Nephron (organoid): ENCODE measurements around the gene SCYGR2.

Source experiments
- H3K27ac Mint-ChIP-seq, 3 experiments: 2 replicates each; pipeline ENCODE4 v1.8.0; 2020; ENCODE audit warnings: mixed read lengths in 3 of 3, mild to moderate bottlenecking in 2 of 3, moderate library complexity in 1 of 3
- H3K27me3 Mint-ChIP-seq: 2 replicates; pipeline ENCODE4 v1.8.0; 2021; ENCODE audit warnings: low read depth, mild to moderate bottlenecking, moderate library complexity, mixed read lengths
- H3K36me3 Mint-ChIP-seq: 2 replicates; pipeline ENCODE4 v1.8.0; 2020; ENCODE audit warnings: low read depth, mixed read lengths
- H3K4me1 Mint-ChIP-seq: 2 replicates; pipeline ENCODE4 v1.8.0; 2020; ENCODE audit warnings: mixed read lengths
- H3K4me3 Mint-ChIP-seq, 3 experiments: 2 replicates each; pipeline ENCODE4 v1.8.0; 2020; ENCODE audit warnings: mild to moderate bottlenecking in 3 of 3, mixed read lengths in 3 of 3, moderate library complexity in 2 of 3
- H3K9me3 Mint-ChIP-seq: 2 replicates; pipeline ENCODE4 v1.8.0; 2020; ENCODE audit warnings: mixed read lengths
- CTCF ChIP-seq, 3 experiments: fragments of 200-600 bp; sonication (generic); IDR thresholded peaks; one replicate each; pipeline ENCODE4 v1.5.0; 2021; ENCODE audit warnings: antibody characterized with exemption in 3 of 3; ENCODE audit not compliant: unreplicated experiment in 3 of 3

SCYGR2 gene

GRCh38 chr2:227627769-227628168, 29.1 kb downstream of the SCYGR2 start:
- H3K4me3 Mint-ChIP-seq: no peak overlapping the region
- H3K27ac Mint-ChIP-seq: no peak overlapping the region
- no peaks in the 10 kb centered on the region for H3K27me3 Mint-ChIP-seq
- no peaks in the 10 kb centered on the region for H3K36me3 Mint-ChIP-seq
- no peak for TF ChIP-seq CTCF (IDR thresholded peaks at IDR 0.05; ENCODE audit: unreplicated experiment in 3 of 3)
- H3K4me1 Mint-ChIP-seq: no peaks in the 10 kb centered on the region
- no peaks in the 10 kb centered on the region for H3K9me3 Mint-ChIP-seq

- Mint-ChIP-seq H3K27me3 (no peaks in the 10 kb centered on the region), H3K36me3 (no peaks in the 10 kb centered on the region), H3K9me3 (no peaks in the 10 kb centered on the region), H3K27ac (no peak overlapping the region), H3K4me3 (no peak overlapping the region), H3K4me1 (no peaks in the 10 kb centered on the region)
- TF ChIP-seq CTCF (IDR thresholded peaks at IDR 0.05; ENCODE audit: unreplicated experiment in 3 of 3): no peak
Measured at GRCh38 chr2:227629435-227629834, 30.7 kb downstream of the SCYGR2 start.

- Mint-ChIP-seq H3K27me3 (no peaks in the 10 kb centered on the region), H3K9me3 (no peaks in the 10 kb centered on the region)
Measured at GRCh38 chr2:227630322-227630721, 31.6 kb downstream of the SCYGR2 start.

GRCh38 chr2:227632827-227633226, 34.1 kb downstream of the SCYGR2 start:
- Mint-ChIP-seq H3K4me3 (no peak overlapping the region), H3K27ac (no peak overlapping the region), H3K4me1 (no peaks in the 10 kb centered on the region), H3K9me3 (no peaks in the 10 kb centered on the region), H3K27me3 (no peaks in the 10 kb centered on the region), H3K36me3 (no peaks in the 10 kb centered on the region)
- TF ChIP-seq CTCF (IDR thresholded peaks at IDR 0.05; ENCODE audit: unreplicated experiment in 3 of 3): no peak

More at GRCh38 chr2:227630322-227630721, 31.6 kb downstream of the SCYGR2 start:
- no peak for TF ChIP-seq CTCF (IDR thresholded peaks at IDR 0.05; ENCODE audit: unreplicated experiment in 3 of 3)
- Mint-ChIP-seq H3K27ac (no peak overlapping the region), H3K36me3 (no peaks in the 10 kb centered on the region), H3K4me3 (no peak overlapping the region), H3K4me1 (no peaks in the 10 kb centered on the region)

- Mint-ChIP-seq H3K27me3 (no peaks in the 10 kb centered on the region), H3K27ac (no peak overlapping the region), H3K4me1 (no peaks in the 10 kb centered on the region), H3K9me3 (no peaks in the 10 kb centered on the region), H3K36me3 (no peaks in the 10 kb centered on the region), H3K4me3 (no peak overlapping the region)
- no peak for TF ChIP-seq CTCF (IDR thresholded peaks at IDR 0.05; ENCODE audit: unreplicated experiment in 3 of 3)
Measured at GRCh38 chr2:227634201-227634600, 35.5 kb downstream of the SCYGR2 start.

GRCh38 chr2:227642656-227643055, 44.0 kb downstream of the SCYGR2 start:
- no peak for TF ChIP-seq CTCF (IDR thresholded peaks at IDR 0.05; ENCODE audit: unreplicated experiment in 3 of 3)
- no peaks in the 10 kb centered on the region for H3K9me3 Mint-ChIP-seq
- no peaks in the 10 kb centered on the region for H3K27me3 Mint-ChIP-seq

More at GRCh38 chr2:227642656-227643055, 44.0 kb downstream of the SCYGR2 start:
- Mint-ChIP-seq H3K36me3 (no peaks in the 10 kb centered on the region), H3K4me1 (no peaks in the 10 kb centered on the region), H3K27ac (peak overlapping the region in 1 of 3 experiments; percentile 36), H3K4me3 (no peak overlapping the region)
